Keratinocyte (primary cell): ENCODE measurements around the gene C4B. TPM values are rescaled to one million over a fixed set of nuclear protein-coding genes. Genes with fewer than 3 reads are reported as not detected.
"Not testable (repeated sequence)": the region's sequence is repeated elsewhere in the genome, so short reads cannot be mapped to it uniquely, and the experiment has no call there.

Source experiments
- DNase-seq: peaks from one replicate; pipeline ENCODE4 v3.0.0-alpha.2; 2011; ENCODE audit warnings: low read depth, missing footprints, low spot score
- FAIRE-seq: peaks from 2 replicates; lab custom pipeline; 2011; peaks lifted over from hg19 to GRCh38; lab: Jason Lieb, UNC
- H2AFZ ChIP-seq: 2 replicates; pipeline ENCODE4 v1.6.0; 2012; ENCODE audit warnings: low read length, control low read depth, inconsistent platforms; ENCODE audit not compliant: control insufficient read depth
- H3K27ac ChIP-seq: 2 replicates; pipeline ENCODE4 v1.5.1; 2011; ENCODE audit warnings: low read length; ENCODE audit not compliant: control insufficient read depth, insufficient read depth
- H3K27me3 ChIP-seq: 3 replicates; pipeline ENCODE4 v1.6.0; 2011; ENCODE audit warnings: low read length; ENCODE audit not compliant: control insufficient read depth, insufficient read depth; ENCODE audit errors: extremely low read depth
- H3K36me3 ChIP-seq, 2 experiments: 2 replicates in 1 of 2; 3 replicates in 1 of 2; pipeline ENCODE4 v1.5.1; 2011; ENCODE audit warnings: low read length in 2 of 2, mild to moderate bottlenecking in 1 of 2; ENCODE audit not compliant: control insufficient read depth in 2 of 2, insufficient read depth in 2 of 2; ENCODE audit errors: extremely low read depth in 1 of 2
- H3K4me1 ChIP-seq: 3 replicates; pipeline ENCODE4 v1.5.1; 2011; ENCODE audit warnings: low read length; ENCODE audit not compliant: control insufficient read depth, insufficient read depth; ENCODE audit errors: extremely low read depth
- H3K4me2 ChIP-seq: 3 replicates; pipeline ENCODE4 v1.6.0; 2011; ENCODE audit warnings: low read depth, low read length; ENCODE audit not compliant: control insufficient read depth, insufficient read depth; ENCODE audit errors: extremely low read depth
- H3K4me3 ChIP-seq, 3 experiments: fragments of 200-600 bp in 1 of 3; sonication (generic) in 1 of 3; 2 replicates in 2 of 3; 3 replicates in 1 of 3; pipeline ENCODE4 v1.5.1; 2011 to 2016; ENCODE audit warnings: low read length in 3 of 3, mild to moderate bottlenecking in 3 of 3, control low read depth in 2 of 3, inconsistent platforms in 1 of 3, low read depth in 1 of 3, mixed read lengths in 1 of 3, mixed run types in 1 of 3, moderate library complexity in 1 of 3; ENCODE audit not compliant: control insufficient read depth in 2 of 3, insufficient read depth in 2 of 3; ENCODE audit errors: extremely low read depth in 1 of 3
- H3K79me2 ChIP-seq: 2 replicates; pipeline ENCODE4 v1.6.0; 2012; ENCODE audit warnings: low read length; ENCODE audit not compliant: control insufficient read depth, insufficient read depth
- H3K9ac ChIP-seq: 3 replicates; pipeline ENCODE4 v1.6.0; 2011; ENCODE audit warnings: low read length; ENCODE audit not compliant: control insufficient read depth, insufficient read depth; ENCODE audit errors: extremely low read depth
- H3K9me1 ChIP-seq: 3 replicates; pipeline ENCODE4 v1.6.0; 2011; ENCODE audit warnings: low read length; ENCODE audit not compliant: control insufficient read depth, insufficient read depth; ENCODE audit errors: extremely low read depth
- H3K9me3 ChIP-seq: 2 replicates; pipeline ENCODE4 v1.5.1; 2012; ENCODE audit warnings: low read depth, low read length; ENCODE audit not compliant: control insufficient read depth
- H4K20me1 ChIP-seq: 3 replicates; pipeline ENCODE4 v1.6.0; 2011; ENCODE audit warnings: low read length; ENCODE audit not compliant: control insufficient read depth, insufficient read depth; ENCODE audit errors: extremely low read depth
- EZH2 ChIP-seq: IDR thresholded peaks from one replicate; pipeline ENCODE4 v1.6.1; 2012; ENCODE audit warnings: inconsistent platforms, mild to moderate bottlenecking, low read length, moderate library complexity
- dilution Hi-C: fragments of 300-500 bp; cut with MboI; formaldehyde crosslinking; loops from one replicate; pipeline ENCODE4 v1.7.0; 2020; ENCODE audit warnings: low sequenced_read_pairs; ENCODE audit not compliant: extremely low pct_ligation_motif_present
- polyA plus RNA-seq, 5 experiments: library from polyadenylated mRNA; depleted of rRNA in 3 of 5; stranded (reverse) in 3 of 5; stranded (forward) in 1 of 5; unstranded in 1 of 5; fragments of >200 nt; gene quantifications; 1 replicate in 1 of 5; 2 replicates in 3 of 5; 3 replicates in 1 of 5; pipeline versions ENCODE4 v1.2.1 to v1.2.3, GENCODE V29; 2011 to 2012; ENCODE audit warnings: missing spikeins in 2 of 5, low read depth in 1 of 5, low replicate concordance in 1 of 5
- TF ChIP-seq, protein P1 (sequence below), 3 experiments: IDR thresholded peaks in 1 of 3; conservative IDR thresholded peaks in 1 of 3; optimal IDR thresholded peaks in 1 of 3; 2 replicates in 2 of 3; 3 replicates in 1 of 3; pipeline versions ENCODE3 to v1.5.1; 2011; ENCODE audit warnings: low read length in 3 of 3, mild to moderate bottlenecking in 3 of 3, moderate library complexity in 2 of 3, control low read depth in 1 of 3, inconsistent platforms in 1 of 3; ENCODE audit not compliant: insufficient read depth in 2 of 3; ENCODE audit errors: extremely low read depth in 1 of 3

C4B gene
- polyA plus RNA-seq, 1 donor (not counting 4 experiments of a cell fraction or from before 2014, with no cell fraction given) = 1.8 TPM

DNA sequence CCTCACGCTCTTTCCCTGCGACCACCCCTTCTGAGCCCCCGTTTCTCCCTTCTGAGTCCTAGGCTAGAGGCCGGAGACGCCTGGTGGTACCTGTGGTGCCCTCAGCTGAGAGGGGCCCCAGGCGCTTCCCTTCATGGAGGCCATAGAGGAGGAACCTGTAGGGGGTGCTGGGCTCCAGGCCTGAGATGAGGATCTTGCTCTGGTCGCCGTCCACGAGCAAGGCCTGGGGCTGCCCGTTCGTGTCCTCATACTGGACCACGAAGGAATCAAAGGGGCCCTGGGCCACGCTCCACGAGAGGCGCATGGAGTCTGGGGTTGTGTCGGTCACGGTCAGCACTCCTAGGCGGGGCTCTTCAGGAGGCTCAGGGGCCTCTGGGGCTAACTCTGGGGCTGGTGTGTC lies 30.3 kb downstream of the C4B start:
- dilution Hi-C loops, H3K27ac ChIP-seq, FAIRE-seq, H3K4me1 ChIP-seq, H3K79me2 ChIP-seq, H3K27me3 ChIP-seq, H3K9ac ChIP-seq, DNase-seq, H4K20me1 ChIP-seq, H3K9me3 ChIP-seq, H3K36me3 ChIP-seq, H3K4me3 ChIP-seq, H3K4me2 ChIP-seq, H3K9me1 ChIP-seq, H2AFZ ChIP-seq: not testable (repeated sequence)

DNA sequence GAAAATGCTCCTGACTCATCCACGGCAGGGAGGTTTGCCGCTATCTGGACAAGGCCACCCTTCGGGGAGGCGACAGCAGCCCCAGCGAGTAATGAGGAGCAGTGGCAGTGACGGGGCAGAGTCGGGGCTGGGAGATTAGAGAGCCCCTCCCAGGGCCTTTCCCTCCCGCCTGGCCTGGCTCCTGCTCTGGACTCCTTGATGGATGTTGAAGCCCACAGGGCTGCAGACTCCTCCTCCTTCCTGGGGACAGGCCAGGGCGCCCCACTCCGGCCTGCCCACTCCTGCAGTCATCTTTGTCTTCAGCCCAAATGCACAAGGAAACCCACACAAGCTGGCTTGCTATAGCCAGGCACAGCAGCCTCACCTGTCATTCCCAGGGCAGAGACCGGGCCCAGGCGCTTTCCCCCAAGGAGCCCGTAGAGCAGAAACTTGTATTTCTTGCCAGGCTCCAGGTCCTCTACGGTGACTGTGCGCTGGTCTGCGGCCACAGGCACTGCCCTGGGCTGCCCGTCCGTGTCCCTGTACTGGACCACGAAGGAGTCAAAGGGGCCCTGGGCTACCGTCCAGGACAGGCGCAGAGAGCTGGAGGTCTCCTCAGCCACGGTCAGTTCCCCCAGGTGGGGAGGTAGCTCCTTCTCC lies 31.3 kb downstream of the C4B start:
- no peak overlapping the region for H3K4me3 ChIP-seq
- no peaks in the 10 kb centered on the region for H3K36me3 ChIP-seq
- H3K27me3 ChIP-seq = peaks cover 8% of the 10 kb centered on the region
- H3K27ac ChIP-seq = no peak overlapping the region
- no peak overlapping the region for H3K9ac ChIP-seq
- H4K20me1 ChIP-seq = no peaks in the 10 kb centered on the region
- FAIRE-seq = no peak
- H3K79me2 ChIP-seq = no peaks in the 10 kb centered on the region
- no peak overlapping the region for H2AFZ ChIP-seq
- H3K4me1 ChIP-seq = peaks cover 7% of the 10 kb centered on the region
- no peak overlapping the region for H3K4me2 ChIP-seq
- dilution Hi-C loops = no loop called here
- TF ChIP-seq, protein P1, sequence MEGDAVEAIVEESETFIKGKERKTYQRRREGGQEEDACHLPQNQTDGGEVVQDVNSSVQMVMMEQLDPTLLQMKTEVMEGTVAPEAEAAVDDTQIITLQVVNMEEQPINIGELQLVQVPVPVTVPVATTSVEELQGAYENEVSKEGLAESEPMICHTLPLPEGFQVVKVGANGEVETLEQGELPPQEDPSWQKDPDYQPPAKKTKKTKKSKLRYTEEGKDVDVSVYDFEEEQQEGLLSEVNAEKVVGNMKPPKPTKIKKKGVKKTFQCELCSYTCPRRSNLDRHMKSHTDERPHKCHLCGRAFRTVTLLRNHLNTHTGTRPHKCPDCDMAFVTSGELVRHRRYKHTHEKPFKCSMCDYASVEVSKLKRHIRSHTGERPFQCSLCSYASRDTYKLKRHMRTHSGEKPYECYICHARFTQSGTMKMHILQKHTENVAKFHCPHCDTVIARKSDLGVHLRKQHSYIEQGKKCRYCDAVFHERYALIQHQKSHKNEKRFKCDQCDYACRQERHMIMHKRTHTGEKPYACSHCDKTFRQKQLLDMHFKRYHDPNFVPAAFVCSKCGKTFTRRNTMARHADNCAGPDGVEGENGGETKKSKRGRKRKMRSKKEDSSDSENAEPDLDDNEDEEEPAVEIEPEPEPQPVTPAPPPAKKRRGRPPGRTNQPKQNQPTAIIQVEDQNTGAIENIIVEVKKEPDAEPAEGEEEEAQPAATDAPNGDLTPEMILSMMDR (optimal IDR thresholded peaks at IDR 0.05 in 1 of 3, IDR thresholded peaks at IDR 0.05 in 1 of 3, conservative IDR thresholded peaks at IDR 0.05 in 1 of 3; ENCODE audit: extremely low read depth in 1 of 3, insufficient read depth in 2 of 3, low read length in 3 of 3) = no peak
- no peak for TF ChIP-seq EZH2
- H3K9me3 ChIP-seq = no peaks in the 10 kb centered on the region
- DNase-seq = no peak
- H3K9me1 ChIP-seq = no peaks in the 10 kb centered on the region
